SHP77 treated with DMSO at 0.1 percent for 48 hours (cell line): ENCODE data around the gene DMBX1.

Experiments
- DNase-seq: peaks from one replicate; lab custom pipeline; 2025; lab: John Stamatoyannopoulos, UW

The DMBX1 gene

DNA sequence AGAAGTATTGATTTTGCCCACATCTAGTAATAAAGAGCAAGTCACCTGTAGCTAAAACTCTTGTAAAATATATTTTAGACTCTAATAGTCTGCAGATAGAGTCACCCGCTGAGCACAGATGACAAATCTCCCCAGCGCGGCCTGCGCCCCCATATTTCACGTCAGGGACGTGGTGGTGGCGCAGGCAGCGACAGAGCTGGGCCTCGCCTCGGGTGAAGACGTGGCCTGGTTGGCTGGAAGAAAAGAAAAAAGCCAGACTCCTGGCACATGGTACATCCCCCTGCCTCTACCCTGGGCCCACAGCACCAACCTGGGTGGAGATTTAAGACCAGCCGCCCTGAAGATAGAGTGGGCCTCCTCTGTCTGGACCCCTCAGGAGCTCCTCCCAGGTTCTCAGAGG is 6.0 kb upstream of the DMBX1 start:
- no peak for DNase-seq

DNA sequence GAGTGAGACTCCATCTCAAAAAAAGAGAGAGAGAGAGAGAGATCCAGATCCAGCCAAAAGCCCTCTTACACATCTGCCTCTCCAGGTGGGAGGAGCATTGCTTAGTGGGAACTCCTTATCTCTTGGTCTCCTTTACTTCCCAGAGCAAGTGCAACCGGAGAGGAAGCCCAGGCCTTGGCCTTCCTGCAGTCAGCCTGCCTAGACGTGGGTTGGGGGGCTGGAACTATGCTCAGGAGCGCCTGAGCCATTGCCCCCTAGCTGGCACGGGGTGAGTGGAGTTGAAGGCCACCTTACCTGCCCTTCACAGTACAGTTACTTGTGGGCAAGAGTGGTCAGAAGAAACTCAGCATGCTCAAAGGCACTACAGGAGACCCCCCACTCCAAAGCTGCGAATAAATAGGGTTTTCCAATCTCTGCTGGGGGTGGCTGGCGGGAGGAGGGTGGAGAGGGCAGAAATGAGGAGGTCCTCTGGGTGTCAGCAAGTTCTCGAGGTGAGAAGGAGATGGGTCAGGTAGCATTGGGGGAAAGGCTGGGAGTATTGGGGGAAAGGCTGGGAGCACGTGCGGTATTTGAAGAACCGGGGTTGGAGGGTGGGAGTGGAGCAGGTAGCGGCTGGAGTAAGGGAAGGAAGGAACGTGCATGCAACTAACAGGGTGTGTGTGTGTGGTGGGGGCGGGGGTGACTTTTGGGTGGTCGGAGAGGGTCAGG is 4.7 kb upstream of the DMBX1 start:
- DNase-seq, result no peak

GRCh38 chr1:46485564-46486431 is 3.8 kb upstream of the DMBX1 start:
- no peak for DNase-seq

DNA sequence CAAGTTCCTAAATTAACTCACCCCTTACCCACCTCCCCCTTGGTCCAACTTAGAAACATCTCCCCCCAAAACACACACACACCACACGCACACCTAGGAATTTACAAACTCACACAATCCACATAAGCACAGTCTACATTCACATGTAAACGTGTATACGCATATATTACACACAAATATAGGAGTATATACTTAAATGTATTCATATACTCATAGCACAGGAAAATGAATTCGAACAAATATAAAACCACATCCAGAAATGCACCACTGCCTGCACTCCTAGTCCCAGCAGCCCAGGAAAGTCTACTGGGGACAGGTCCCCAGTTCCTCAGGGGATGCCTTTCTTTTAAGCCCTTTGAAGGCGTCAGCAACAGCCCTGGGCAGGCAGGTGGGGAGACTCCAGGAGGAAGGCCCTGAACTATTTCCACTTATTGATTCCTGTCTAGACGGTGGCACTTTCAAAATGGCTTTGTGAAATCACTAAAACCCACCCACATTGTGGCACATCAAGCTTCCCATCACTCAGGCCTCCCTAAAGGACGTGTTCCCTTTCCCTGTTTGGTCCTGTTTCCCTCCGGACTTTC is 3.1 kb upstream of the DMBX1 start:
- DNase-seq, result no peak

- DNase-seq, result no peak
Measured at GRCh38 chr1:46487818-46488218, 1.8 kb upstream of the DMBX1 start.

GRCh38 chr1:46488343-46489168 is 1.1 kb upstream of the DMBX1 start:
- no peak for DNase-seq

DNA sequence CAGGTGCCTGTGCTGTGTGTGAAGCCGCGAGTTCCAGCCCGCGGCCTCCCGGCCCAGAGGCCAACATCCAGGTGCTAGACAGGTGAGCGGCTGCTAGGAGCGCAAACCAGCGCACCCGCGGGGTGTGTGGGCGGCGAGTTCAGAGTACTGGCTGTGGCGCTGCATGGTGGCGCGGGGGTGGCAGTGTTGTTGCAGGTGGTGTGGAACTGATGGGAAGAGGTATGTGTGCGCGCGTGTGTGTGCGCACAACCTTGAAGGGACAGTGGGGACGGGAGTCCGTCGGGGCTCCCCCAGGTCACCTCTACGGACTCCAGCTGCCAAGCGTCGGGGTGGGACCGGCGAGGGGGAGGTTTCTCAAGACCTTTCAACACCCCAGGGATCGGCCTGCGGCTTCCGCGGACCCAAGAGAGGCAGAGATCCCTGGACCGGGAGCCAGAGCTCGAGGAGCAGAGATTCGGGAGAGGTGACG is 433 bp upstream of the DMBX1 start:
- no peak for DNase-seq

GRCh38 chr1:46490406-46490655 is 695 bp downstream of the DMBX1 start:
- DNase-seq, result no peak

DNA sequence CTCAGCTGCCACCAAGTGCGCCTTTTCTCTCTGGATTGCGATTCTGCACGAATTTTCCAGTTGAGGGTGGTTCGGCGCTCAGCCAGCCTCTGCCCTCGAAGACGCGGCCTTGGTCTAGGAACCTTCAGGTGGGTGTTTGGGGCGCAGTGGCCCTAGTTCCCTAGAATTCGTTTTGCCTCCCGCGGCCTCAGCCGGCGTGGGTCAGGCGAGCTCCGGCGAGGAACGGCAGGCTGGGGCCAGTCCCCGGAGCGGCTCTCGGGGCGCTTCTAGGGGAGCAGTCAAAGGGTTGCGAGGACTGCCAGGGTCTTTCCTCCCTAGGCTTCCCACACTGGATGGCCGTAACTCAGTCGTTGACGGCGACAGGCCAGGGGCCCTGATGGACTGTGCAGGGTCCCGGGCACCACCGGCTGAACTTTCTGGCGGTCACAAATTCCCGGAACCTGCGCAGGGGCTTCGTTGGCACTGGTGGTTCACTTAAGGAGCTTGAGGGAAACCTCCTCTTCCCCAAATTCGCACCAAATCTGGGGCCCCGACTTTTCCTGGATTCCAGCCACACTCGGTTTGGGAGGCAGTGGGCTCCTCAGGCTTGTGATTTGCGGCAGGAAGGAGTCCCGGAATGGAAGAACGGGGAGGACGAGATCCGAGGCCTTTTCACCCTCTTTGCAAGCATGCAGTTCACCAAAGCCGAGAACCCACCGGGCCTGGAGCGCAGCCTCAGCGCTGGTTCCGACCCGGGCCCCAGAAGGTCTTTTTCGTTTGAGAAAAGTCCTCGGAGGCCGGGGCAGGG is 1.2 kb downstream of the DMBX1 start:
- no peak for DNase-seq

- DNase-seq, result no peak
Measured at GRCh38 chr1:46491443-46492268, 2.0 kb downstream of the DMBX1 start.

- no peak for DNase-seq
Measured at GRCh38 chr1:46492269-46492853, 2.7 kb downstream of the DMBX1 start.

DNA sequence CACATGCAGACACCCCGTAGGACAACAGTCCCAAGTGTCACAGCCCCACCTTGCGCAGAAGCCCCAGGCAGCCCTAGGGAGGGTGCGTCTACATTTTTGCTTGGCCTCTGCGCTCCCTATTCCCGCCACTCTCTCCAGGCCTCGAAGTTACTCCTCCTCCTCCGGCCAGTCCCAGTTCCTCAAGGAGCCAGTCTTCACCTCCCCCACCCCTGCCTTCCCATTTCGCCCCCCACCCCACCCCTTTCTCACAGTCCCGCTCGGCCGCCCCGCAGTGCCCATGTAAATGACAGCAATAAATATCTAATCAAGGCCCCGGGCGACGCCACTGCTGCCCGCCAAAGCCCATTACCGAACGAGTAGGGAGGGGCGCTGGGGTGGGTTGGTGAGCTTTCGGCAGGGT is 3.2 kb downstream of the DMBX1 start:
- no peak for DNase-seq

GRCh38 chr1:46493316-46494032 is 3.8 kb downstream of the DMBX1 start:
- DNase-seq, result no peak

DNA sequence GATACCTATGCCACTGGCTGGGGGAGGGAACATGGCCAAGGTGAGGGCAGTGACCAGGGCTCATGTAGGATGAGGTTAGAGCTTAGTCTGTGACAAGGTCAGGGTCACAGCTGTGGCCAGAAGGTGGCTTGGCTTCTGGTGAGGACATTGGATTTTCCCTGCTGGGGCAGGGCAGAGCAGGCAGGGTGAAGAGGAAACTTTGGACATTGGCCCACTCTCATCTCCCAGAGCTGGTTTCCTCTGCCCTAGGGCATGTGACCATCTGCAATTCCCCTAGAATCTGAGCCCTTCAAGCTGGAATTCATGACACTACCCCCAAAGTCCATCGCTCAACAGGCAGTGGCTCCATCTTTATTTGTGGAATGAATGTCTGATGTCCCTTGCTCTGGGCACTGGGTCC is 5.3 kb downstream of the DMBX1 start:
- DNase-seq, result no peak

DNA sequence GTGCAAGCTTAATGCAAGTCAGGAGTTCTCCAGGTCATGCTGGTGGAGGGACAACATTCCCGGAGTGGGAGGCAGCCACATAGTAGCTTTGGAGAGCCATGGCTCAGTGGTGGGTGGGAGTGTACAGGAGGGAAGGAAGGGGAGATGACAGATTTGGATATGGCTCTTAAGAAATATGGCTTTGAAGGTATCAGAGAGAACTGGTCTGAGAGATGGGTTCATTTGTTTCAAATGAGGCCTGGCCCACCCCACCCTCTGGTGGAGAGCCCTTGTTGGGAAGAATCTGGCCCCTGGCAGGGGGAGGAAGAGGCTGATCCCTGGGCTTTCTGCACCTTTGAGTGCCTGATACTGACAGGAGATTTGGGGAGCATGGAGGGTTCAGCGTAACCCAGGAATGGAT is 6.1 kb downstream of the DMBX1 start:
- no peak for DNase-seq

GRCh38 chr1:46496505-46496904 is 6.9 kb downstream of the DMBX1 start:
- DNase-seq, result no peak

GRCh38 chr1:46497020-46497419 is 7.4 kb downstream of the DMBX1 start:
- no peak for DNase-seq

DNA sequence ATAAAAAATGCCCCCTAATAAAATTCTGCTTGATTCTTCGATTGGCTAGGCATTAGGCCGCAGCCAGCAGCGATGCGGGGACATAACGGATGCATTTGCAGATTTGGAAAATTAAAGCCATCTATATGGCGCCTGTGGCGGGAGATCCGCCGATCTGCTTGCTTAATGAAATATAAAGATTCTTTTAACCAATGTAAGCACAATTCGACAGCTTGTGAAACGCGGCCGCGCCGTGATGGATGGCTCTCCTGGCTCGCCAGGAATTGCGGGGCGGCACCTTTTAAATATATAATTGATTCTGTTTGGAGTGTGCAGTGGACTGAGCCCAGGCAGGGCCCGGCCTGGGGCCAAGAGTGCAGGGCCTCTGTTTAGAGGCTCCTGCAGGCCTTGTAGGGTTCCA is 8.0 kb downstream of the DMBX1 start:
- DNase-seq, result no peak

- no peak for DNase-seq
Measured at GRCh38 chr1:46501528-46501927, 11.9 kb downstream of the DMBX1 start.

GRCh38 chr1:46503421-46503820 is 13.8 kb downstream of the DMBX1 start:
- DNase-seq, result no peak
